ENCODE results near the gene SPTBN4.

SPTBN4 gene

GRCh38 chr19:40607311-40608239, 140.8 kb downstream of the SPTBN4 start:
- DNase-seq: no peak

GRCh38 chr19:40608240-40608621, 141.4 kb downstream of the SPTBN4 start:
- DNase-seq: no peak

DNA sequence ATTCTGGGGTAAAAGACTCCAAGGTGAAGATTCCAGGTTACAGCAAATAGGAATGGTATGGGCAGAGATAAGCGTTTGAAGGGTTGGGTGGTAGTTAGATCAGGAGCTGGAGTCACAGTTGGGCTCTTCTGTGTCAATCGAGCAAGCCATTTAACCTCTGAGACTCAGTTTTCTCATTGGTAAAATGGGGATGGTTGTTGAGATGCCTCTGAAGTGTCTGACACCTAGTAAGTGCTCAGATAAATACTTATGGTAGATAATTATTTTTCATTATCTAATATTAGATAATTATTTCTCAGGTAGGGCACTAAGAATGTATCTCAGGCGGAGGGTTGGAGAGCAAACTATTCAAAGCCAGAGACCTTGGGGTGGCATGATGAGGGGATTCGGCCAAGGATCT, 142.2 kb downstream of the SPTBN4 start:
- DNase-seq: no peak

GRCh38 chr19:40609561-40610395, 143.0 kb downstream of the SPTBN4 start:
- DNase-seq: peak; percentile 82 to 85

DNA sequence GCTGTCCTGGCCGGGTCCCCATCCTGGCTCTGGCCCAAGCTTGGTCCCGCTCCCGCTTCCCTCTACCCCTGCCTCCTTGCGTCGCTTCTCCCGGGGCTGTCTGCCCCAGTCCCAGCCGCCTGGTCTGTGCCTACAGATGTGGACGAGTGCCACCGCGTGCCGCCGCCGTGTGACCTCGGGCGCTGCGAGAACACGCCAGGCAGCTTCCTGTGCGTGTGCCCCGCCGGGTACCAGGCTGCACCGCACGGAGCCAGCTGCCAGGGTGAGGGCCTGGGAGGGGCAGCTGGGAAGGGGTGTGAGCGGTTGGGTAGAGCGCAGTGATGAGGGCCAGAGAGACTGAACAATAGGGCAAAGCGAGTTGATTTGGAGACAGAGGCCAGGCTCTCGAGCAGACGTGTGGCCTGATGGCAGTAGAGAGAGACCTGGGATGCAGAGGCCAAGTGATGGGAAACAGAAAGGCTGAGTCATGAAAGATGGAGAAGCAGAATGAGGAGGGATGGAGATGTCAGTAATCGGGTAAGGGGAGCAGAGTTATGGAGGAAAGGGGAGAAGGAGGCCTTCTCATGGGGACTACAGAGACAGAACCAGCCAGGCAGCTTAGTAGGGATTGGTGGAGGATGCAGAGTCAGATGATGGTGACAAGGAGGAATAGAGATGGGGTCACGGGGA, 143.7 kb downstream of the SPTBN4 start:
- DNase-seq: peak; percentile 16 to 53

- DNase-seq: peak in 1 of 2 experiments; percentile 20
Measured at GRCh38 chr19:40611096-40611495, 144.3 kb downstream of the SPTBN4 start.

GRCh38 chr19:40611900-40612698, 145.3 kb downstream of the SPTBN4 start:
- no peak for DNase-seq

DNA sequence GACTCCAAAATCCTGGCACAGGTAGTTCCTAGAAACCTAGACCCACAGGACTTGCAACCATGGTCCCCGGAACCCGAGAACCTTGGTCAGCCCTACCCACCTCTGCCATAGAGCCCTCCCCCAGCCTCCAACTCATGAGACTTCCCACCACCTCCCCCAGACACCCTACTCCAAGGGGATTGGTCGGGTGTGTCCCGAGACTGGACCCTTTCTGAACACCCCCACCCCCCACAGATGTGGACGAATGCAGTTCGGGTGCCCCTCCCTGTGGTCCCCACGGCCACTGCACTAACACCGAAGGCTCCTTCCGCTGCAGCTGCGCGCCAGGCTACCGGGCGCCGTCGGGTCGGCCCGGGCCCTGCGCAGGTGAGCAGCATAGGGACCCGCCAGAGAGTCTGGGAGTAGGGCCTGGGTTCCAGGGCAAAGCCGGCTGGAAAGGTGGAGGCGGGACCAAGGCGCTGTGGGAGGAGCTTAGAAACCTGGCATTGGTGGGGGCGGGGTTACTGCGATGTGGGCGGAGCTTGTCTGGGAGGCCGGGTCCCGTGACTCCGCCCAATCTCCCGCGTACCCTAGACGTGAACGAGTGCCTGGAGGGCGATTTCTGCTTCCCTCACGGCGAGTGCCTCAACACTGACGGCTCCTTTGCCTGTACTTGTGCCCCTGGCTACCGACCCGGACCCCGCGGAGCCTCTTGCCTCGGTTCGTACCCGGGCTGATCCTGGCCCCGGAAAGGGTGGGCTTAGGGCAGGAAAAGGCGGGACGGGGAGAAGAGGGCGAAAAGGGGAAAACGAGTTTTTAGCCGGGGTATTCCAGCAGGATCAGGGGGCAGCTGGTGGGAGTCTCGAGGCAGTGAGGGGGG, 146.3 kb downstream of the SPTBN4 start:
- DNase-seq: peak; percentile 33 to 44

DNA sequence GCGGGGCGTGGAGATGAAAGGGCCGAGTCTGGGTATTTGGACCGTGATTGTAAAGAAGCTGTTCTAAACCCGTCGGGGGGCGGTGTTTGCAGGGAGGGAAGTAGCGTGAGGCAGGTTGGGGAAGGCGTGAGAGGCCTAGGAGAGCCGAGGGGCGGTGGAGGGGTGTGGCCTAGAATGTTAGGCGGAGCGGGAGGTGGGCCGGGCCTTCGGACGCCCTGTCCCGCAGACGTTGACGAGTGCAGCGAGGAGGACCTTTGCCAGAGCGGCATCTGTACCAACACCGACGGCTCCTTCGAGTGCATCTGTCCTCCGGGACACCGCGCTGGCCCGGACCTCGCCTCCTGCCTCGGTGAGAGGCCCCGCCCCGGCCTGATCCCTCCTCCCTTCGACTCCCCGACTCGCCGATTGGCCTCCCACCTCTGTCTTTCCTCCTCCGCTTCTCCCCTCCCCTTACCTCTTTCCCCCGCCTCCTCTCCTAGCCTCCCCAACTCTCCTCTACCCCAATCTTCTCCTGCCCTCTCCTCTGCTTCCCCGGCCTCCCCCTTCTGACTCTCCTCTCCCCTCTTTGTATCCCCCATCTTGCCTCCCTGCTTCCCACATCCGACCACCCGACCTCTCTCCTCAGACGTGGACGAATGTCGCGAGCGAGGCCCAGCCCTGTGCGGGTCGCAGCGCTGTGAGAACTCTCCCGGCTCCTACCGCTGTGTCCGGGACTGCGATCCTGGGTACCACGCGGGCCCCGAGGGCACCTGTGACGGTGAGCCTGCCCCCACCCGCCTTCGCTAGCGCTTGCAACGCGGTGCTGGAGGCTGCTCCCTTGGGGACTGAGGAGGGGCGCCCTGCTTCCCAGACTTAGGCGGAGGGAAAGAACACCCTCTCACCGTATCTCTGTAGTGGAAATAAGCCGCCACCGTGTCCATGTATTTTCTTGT, 147.2 kb downstream of the SPTBN4 start:
- peak; percentile 64 to 69 for DNase-seq

- no peak for DNase-seq
Measured at GRCh38 chr19:40614622-40615411, 148.0 kb downstream of the SPTBN4 start.

DNA sequence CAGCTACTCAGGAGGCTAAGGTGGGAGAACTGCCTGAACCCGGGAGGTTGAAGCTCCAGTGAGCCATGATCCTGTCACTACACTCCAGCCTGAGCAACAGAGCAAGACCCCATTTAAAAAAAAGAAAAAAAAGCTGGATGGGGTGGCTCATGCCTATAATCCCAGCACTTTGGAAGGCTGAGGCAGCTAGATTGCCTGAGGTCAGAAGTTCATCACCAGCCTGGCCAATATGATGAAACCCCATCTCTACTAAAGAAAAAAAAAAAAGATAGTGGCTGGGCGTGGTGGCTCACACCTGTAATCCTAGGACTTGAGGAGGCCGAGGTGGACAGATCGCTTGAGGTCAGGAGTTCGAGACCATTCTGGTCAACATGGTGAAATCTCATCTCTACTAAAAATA, 149.4 kb downstream of the SPTBN4 start:
- DNase-seq: no peak

- DNase-seq: no peak
Measured at GRCh38 chr19:40616941-40617340, 150.1 kb downstream of the SPTBN4 start.

DNA sequence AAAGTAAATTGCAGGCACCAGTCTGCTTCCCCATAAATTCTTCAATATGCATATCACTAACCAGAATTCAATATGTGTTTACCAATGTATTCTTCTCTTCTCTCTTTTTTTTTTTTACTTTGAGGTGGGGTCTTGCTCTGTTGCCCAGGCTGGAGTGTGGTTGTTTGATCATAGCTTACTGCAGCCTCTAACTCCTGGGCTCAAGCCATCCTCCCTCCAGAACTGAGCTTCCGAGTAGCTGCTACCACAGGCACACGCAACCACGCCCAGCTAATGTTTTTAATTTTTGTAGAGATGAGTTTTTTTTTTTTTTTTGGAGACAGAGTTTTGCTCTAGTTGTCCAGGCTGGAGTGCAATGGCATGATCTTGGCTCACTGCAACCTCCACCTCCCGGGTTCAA, 151.2 kb downstream of the SPTBN4 start:
- no peak for DNase-seq

DNA sequence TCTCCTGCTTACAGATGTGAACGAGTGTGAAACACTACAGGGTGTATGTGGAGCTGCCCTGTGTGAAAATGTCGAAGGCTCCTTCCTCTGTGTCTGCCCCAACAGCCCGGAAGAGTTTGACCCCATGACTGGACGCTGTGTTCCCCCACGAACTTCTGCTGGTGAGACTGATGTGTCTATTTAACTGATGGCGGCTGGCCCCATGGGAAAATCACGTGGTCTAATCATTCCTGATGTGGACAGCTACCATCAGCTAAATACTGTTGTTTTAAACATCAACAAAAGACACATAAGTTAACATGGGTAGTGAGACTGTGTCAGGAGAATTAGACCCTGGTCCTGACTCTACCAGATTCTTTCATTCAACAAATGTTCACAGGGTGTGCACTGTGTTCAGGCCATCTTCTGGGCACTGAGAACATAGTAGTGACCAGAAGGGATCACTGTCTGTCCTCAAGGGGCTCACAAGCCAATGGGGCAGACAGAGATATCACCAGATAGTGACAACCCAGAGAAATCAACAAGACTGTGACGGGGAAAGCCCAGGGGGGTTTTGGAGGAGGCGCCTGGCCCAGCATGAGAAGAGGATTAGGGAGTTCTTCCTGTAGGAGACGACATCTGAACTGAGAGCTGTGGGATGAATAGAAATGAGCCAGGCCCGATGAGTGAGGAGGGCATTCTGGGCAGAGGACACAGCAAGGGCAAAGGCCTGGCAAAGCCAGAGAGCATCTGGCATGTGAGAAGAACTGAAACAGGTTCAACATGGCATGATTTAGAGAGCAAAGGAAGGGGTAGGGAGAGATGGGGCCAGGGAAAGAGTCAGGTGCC, 152.7 kb downstream of the SPTBN4 start:
- DNase-seq: no peak

GRCh38 chr19:40620161-40620485, 153.3 kb downstream of the SPTBN4 start:
- no peak for DNase-seq

- DNase-seq: no peak
Measured at GRCh38 chr19:40621283-40621682, 154.5 kb downstream of the SPTBN4 start.

- DNase-seq: no peak
Measured at GRCh38 chr19:40621966-40622772, 155.4 kb downstream of the SPTBN4 start.

GRCh38 chr19:40622773-40623075, 155.9 kb downstream of the SPTBN4 start:
- no peak for DNase-seq

All from Kasumi-1 (cell line).